Retinal pigment epithelial cell (primary cell): ENCODE results near the gene RAB6A.

Experiments
- DNase-seq: peaks from one replicate; pipeline ENCODE4 v3.0.0-alpha.2; 2010; ENCODE audit warnings: low read depth
- H3K4me3 ChIP-seq: 2 replicates; pipeline ENCODE4 v1.5.1; 2011; ENCODE audit warnings: mild to moderate bottlenecking, low read length, control low read depth, moderate library complexity
- CTCF ChIP-seq: conservative IDR thresholded peaks from 2 replicates; pipeline ENCODE4 v1.5.1; 2011; ENCODE audit warnings: low read depth, low read length, control low read depth, inconsistent platforms

RAB6A gene

GRCh38 chr11:73717136-73717535, 43.7 kb downstream of the RAB6A start:
- H3K4me3 ChIP-seq, result no peak overlapping the region
- no peak for TF ChIP-seq CTCF
- DNase-seq, result no peak

GRCh38 chr11:73716153-73717056, 44.5 kb downstream of the RAB6A start:
- H3K4me3 ChIP-seq, result no peak overlapping the region
- no peak for DNase-seq
- no peak for TF ChIP-seq CTCF

- no peak overlapping the region for H3K4me3 ChIP-seq
- TF ChIP-seq CTCF, result no peak
- no peak for DNase-seq
These were observed 45.3 kb downstream of the RAB6A start for GRCh38 chr11:73715541-73715940.

GRCh38 chr11:73710964-73711363, 49.9 kb downstream of the RAB6A start:
- TF ChIP-seq CTCF, result no peak

GRCh38 chr11:73705053-73705452, 55.8 kb downstream of the RAB6A start:
- no peak for TF ChIP-seq CTCF
- no peak for DNase-seq
- no peak overlapping the region for H3K4me3 ChIP-seq

More at GRCh38 chr11:73710964-73711363, 49.9 kb downstream of the RAB6A start:
- no peak overlapping the region for H3K4me3 ChIP-seq
- DNase-seq, result no peak

- peak; percentile 57 for DNase-seq
- TF ChIP-seq CTCF, result no peak
- H3K4me3 ChIP-seq, result no peak overlapping the region
These were observed 66.9 kb downstream of the RAB6A start for GRCh38 chr11:73693899-73694525.
